ENCODE measurements around the gene TUBB.
"Not testable (repeated sequence)": the region's sequence is repeated elsewhere in the genome, so short reads cannot be mapped to it uniquely, and the experiment has no call there.

TUBB gene

GRCh38 chr6:30741789-30742315 is 21.7 kb downstream of the TUBB start:
- DNase-seq = no peak

- peak; percentile 30 for DNase-seq
These were observed 22.4 kb downstream of the TUBB start, which contains the start of gene FLOT1 for GRCh38 chr6:30742316-30743098. TSS of gene FLOT1 (minus strand) at chr6:30742687. CDS start at chr6:30742189, 498 bp downstream.

GRCh38 chr6:30743099-30744053 is 23.2 kb downstream of the TUBB start:
- DNase-seq = no peak

GRCh38 chr6:30744054-30744805 is 24.1 kb downstream of the TUBB start, which contains the start of gene IER3:
TSS of gene IER3 (minus strand) at chr6:30744547. CDS start at chr6:30744518, 29 bp downstream.
- DNase-seq = peak; percentile 68

GRCh38 chr6:30747300-30747687 is 27.1 kb downstream of the TUBB start:
- DNase-seq = no peak

- no peak for DNase-seq
These were observed 28.0 kb downstream of the TUBB start for GRCh38 chr6:30747902-30748769.

- no peak for DNase-seq
These were observed 28.8 kb downstream of the TUBB start for GRCh38 chr6:30748851-30749540.

GRCh38 chr6:30749554-30750378 is 29.6 kb downstream of the TUBB start:
- DNase-seq = no peak

GRCh38 chr6:30750379-30750668 is 30.2 kb downstream of the TUBB start:
- no peak for DNase-seq

GRCh38 chr6:30752157-30752927 is 32.2 kb downstream of the TUBB start:
- no peak for DNase-seq

- DNase-seq = no peak
These were observed 34.5 kb downstream of the TUBB start for GRCh38 chr6:30754631-30755030.

- DNase-seq = not testable (repeated sequence)
These were observed 36.4 kb downstream of the TUBB start for GRCh38 chr6:30756405-30757003.

- no peak for DNase-seq
These were observed 37.2 kb downstream of the TUBB start for GRCh38 chr6:30757261-30757904.

- DNase-seq = no peak
These were observed 39.6 kb downstream of the TUBB start for GRCh38 chr6:30759575-30760239.

- DNase-seq = no peak
These were observed 40.4 kb downstream of the TUBB start for GRCh38 chr6:30760549-30760948.

- DNase-seq = no peak
These were observed 41.8 kb downstream of the TUBB start for GRCh38 chr6:30761791-30762429.

- DNase-seq = no peak
These were observed 43.0 kb downstream of the TUBB start for GRCh38 chr6:30763155-30763617.

All from NCI-H1694 treated with DMSO at 0.1 percent for 48 hours (cell line).